Natural killer cell (primary cell): Measurements from ENCODE around the gene STX10. TPM values are rescaled to one million over a fixed set of nuclear protein-coding genes. Genes with fewer than 3 reads are reported as not detected.

ENCODE experiments used
- ATAC-seq, 3 donors: fragments of 150-1000 bp in 2 of 3; fragments of 200-7000 bp in 1 of 3; cut with Tn5 transposase; 1 replicate in 1 of 3; 2 replicates in 2 of 3; pipeline ENCODE4 v1.10.0; 2021; ENCODE audit warnings: mild to moderate bottlenecking in 2 of 3, moderate library complexity in 2 of 3
- DNase-seq, 2 donors: peaks; one replicate each; pipeline versions ENCODE4 v3.0.0 to v3.0.0-alpha.2; 2013 to 2021; ENCODE audit warnings: mixed read lengths in 1 of 2
- H3K27ac ChIP-seq: one replicate; pipeline ENCODE4 v1.5.1; 2013; ENCODE audit warnings: mild to moderate bottlenecking, low read length
- H3K27me3 ChIP-seq: one replicate; pipeline ENCODE4 v1.6.1; 2013; ENCODE audit warnings: low read length; ENCODE audit not compliant: control insufficient read depth, insufficient read depth
- H3K36me3 ChIP-seq: one replicate; pipeline ENCODE4 v1.6.1; 2013; ENCODE audit warnings: low read length; ENCODE audit not compliant: control insufficient read depth, insufficient read depth
- H3K4me1 ChIP-seq: one replicate; pipeline ENCODE4 v1.6.1; 2013; ENCODE audit warnings: low read length; ENCODE audit not compliant: control insufficient read depth, insufficient read depth
- H3K4me3 ChIP-seq: one replicate; pipeline ENCODE4 v1.5.1; 2013; ENCODE audit warnings: low read length
- H3K9me3 ChIP-seq: one replicate; pipeline ENCODE4 v1.6.1; 2013; ENCODE audit warnings: low read length; ENCODE audit not compliant: control insufficient read depth, insufficient read depth
- H3K27ac Mint-ChIP-seq, 2 donors: one replicate each; pipeline ENCODE4 v1.8.0; 2022; ENCODE audit warnings: mild to moderate bottlenecking in 2 of 2, mixed read lengths in 2 of 2, moderate library complexity in 1 of 2
- H3K27me3 Mint-ChIP-seq, 2 donors: one replicate each; pipeline ENCODE4 v1.8.0; 2022; ENCODE audit warnings: low read depth in 2 of 2, mixed read lengths in 2 of 2
- H3K36me3 Mint-ChIP-seq: one replicate; pipeline ENCODE4 v1.8.0; 2022; ENCODE audit warnings: mixed read lengths
- H3K4me1 Mint-ChIP-seq, 2 donors: one replicate each; pipeline ENCODE4 v1.8.0; 2022; ENCODE audit warnings: mixed read lengths in 2 of 2
- H3K4me3 Mint-ChIP-seq: one replicate; pipeline ENCODE4 v1.8.0; 2022; ENCODE audit warnings: mild to moderate bottlenecking, moderate library complexity, mixed read lengths
- H3K9me3 Mint-ChIP-seq, 2 donors: one replicate each; pipeline ENCODE4 v1.8.0; 2022; ENCODE audit warnings: mixed read lengths in 2 of 2
- CTCF ChIP-seq: fragments of 200-600 bp; IDR thresholded peaks from one replicate; pipeline ENCODE4 v1.8.0; 2022; ENCODE audit warnings: antibody characterized with exemption
- WGBS: methylation state at CpG from one replicate; pipeline ENCODE4 v1.1.7; 2013; ENCODE audit warnings: missing lambda C conversion rate; ENCODE audit not compliant: insufficient coverage; 5-methylcytosine and 5-hydroxymethylcytosine counted together
- intact Hi-C: fragments of 100-400 bp; cut with micrococcal nuclease; formaldehyde crosslinking; loops from one replicate; pipeline ENCODE4 v1.14.2; 2022
- total RNA-seq, 4 donors: library from RNA; stranded (reverse); fragments of 120-200 nt in 1 of 4; gene quantifications; one replicate each; pipeline versions ENCODE4 v1.2.3 to v1.2.4, GENCODE V29; 2013 to 2022

Gene STX10
- total RNA-seq, 3 donors from 2014 or later (not counting 1 experiment from before 2014, with no cell fraction given), result 39.2 to 46.9 (median 42.0) TPM

GRCh38 chr19:13110099-13110610, 40.0 kb downstream of the STX10 start:
- no peaks in the 10 kb centered on the region for H3K27me3 ChIP-seq
- TF ChIP-seq CTCF, result no peak
- Mint-ChIP-seq H3K4me1 (peaks cover 0 to 3% of the 10 kb centered on the region in 2 donors), H3K4me3 (no peak overlapping the region), H3K27me3 (no peaks in the 10 kb centered on the region), H3K9me3 (no peaks in the 10 kb centered on the region), H3K36me3 (no peaks in the 10 kb centered on the region), H3K27ac (no peak overlapping the region)
- no peaks in the 10 kb centered on the region for H3K9me3 ChIP-seq
- peaks cover 12% of the 10 kb centered on the region for H3K4me1 ChIP-seq
- DNase-seq, result no peak
- H3K36me3 ChIP-seq, result peaks cover 10% of the 10 kb centered on the region
- 92% methylated on average over 12 of the region's 15 CpGs for WGBS
- no peak overlapping the region for H3K4me3 ChIP-seq
- intact Hi-C loops, result no loop called here
- no peak for ATAC-seq
- H3K27ac ChIP-seq, result no peak overlapping the region

GRCh38 chr19:13109361-13110098, 40.6 kb downstream of the STX10 start:
- ATAC-seq, result no peak
- no peak overlapping the region for H3K4me3 ChIP-seq
- no peak overlapping the region for H3K27ac ChIP-seq
- DNase-seq, result no peak
- H3K36me3 ChIP-seq, result peaks cover 8% of the 10 kb centered on the region
- H3K9me3 ChIP-seq, result no peaks in the 10 kb centered on the region
- Mint-ChIP-seq H3K4me1 (peaks cover 0 to 9% of the 10 kb centered on the region in 2 donors), H3K4me3 (no peak overlapping the region), H3K27me3 (no peaks in the 10 kb centered on the region), H3K36me3 (no peaks in the 10 kb centered on the region), H3K9me3 (no peaks in the 10 kb centered on the region), H3K27ac (no peak overlapping the region)
- WGBS, result 95% methylated on average over 30 of the region's 30 CpGs
- intact Hi-C loops, result no loop called here
- no peaks in the 10 kb centered on the region for H3K27me3 ChIP-seq
- H3K4me1 ChIP-seq, result peaks cover 18% of the 10 kb centered on the region
- no peak for TF ChIP-seq CTCF

GRCh38 chr19:13104848-13105711, 45.1 kb downstream of the STX10 start:
- 15% methylated on average over 18 of the region's 29 CpGs for WGBS
- H3K36me3 Mint-ChIP-seq, result no peaks in the 10 kb centered on the region
- peak; percentile 59 for TF ChIP-seq CTCF
- Histone ChIP-seq H3K4me1 (peaks cover 62% of the 10 kb centered on the region), H3K4me3 (peak overlapping the region; percentile 49), H3K9me3 (no peaks in the 10 kb centered on the region), H3K27ac (peak overlapping the region; percentile 84), H3K36me3 (peaks cover 5% of the 10 kb centered on the region), H3K27me3 (no peaks in the 10 kb centered on the region)
- peaks cover 5 to 36% of the 10 kb centered on the region in 2 donors for H3K4me1 Mint-ChIP-seq
- intact Hi-C loops, result loop anchor here (5.0 kb wide), 2 partner anchors 47 to 318 kb away; partner anchors contain the start of genes IER2 and STX10
- peak in 1 of 2 donors; percentile 54 for DNase-seq
- peak overlapping the region; percentile 70 to 88 for H3K27ac Mint-ChIP-seq
- no peaks in the 10 kb centered on the region for H3K27me3 Mint-ChIP-seq
- peak overlapping the region; percentile 93 for H3K4me3 Mint-ChIP-seq
- peaks cover 0 to 1% of the 10 kb centered on the region in 2 donors for H3K9me3 Mint-ChIP-seq
- ATAC-seq, result peak; percentile 18 to 36 (median 30)
